Fibroblast of skin of left quadriceps (primary cell): ENCODE measurements around the gene ZDHHC8.

Experiments
- DNase-seq, 2 experiments: peaks; one replicate each; pipeline ENCODE4 v3.0.0-alpha.2; 2013; ENCODE audit warnings: low read depth in 2 of 2

ZDHHC8 gene

DNA sequence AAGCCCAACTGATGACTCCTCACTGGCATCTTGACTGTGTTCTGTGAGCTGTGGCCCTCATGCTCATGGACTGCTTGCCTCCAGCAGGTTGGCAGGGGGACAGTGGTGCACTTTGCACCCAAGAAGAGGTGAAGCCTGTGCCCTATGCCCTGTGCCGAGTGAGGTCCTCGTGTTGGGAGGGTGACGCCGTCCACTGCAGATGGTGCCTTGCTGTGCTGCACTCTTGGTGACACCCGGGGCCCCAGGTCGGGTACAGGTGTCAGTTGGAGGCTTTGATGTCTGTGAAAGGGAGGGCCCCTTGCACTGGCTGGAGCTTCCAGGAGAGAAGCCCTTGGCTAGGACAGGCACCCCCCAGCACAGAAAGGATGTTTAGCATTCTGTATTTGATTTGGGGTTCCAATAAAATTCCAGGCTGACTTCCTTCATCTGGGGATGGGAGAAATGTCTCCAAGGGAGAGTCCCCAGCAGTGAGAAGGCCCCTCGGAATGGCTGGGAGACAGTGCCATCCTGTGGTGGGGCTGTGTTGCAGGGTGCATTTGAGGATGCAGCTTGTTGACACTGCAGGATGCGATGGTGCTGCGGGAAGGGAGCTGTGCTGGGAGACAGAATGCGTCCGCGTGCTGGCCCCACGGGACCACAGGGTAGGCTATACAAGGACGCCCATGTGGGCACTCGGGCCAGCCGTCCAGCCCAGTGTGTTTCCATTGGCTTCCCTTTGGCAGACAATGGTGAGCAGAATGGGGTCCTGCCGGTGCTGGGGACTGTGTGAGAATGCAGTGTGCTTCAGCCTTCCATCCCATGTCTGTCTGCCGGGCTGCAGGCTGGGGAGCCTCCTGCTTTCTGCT is 2.5 kb upstream of the ZDHHC8 start:
- DNase-seq: no peak

DNA sequence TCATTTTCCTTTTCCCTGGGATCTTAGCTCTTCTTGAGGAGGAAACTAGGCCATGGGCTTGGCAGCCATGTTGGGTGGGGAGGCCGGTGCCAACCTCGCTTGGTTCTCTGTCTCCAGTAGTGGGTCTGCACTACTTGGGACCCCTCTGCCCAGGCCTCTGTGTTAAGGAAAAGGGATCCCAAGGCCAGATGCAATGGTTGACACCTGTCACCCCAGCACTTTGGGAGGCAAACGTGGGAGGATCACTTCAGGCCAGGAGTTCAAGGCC is 1.9 kb upstream of the ZDHHC8 start:
- DNase-seq: no peak

DNA sequence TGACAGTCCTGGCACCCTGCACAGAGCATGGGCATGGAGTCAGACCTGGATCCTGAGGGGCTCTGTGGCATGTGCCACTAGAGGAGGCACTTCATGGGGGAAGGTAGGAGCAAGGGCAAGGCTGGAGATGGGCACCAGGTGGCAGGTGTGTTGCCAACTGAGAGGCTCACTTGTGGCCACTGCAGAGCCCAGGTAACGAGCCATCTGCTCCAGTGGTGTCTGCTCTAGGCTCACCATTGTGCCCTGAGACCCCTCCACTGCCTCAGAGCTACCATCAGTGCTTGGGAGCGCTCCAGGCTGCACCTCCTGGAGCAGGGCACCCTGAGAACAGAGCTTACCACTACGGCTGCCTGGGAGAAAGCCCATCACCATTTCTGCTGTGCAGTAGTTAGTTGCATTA is 1.3 kb upstream of the ZDHHC8 start:
- DNase-seq: no peak

DNA sequence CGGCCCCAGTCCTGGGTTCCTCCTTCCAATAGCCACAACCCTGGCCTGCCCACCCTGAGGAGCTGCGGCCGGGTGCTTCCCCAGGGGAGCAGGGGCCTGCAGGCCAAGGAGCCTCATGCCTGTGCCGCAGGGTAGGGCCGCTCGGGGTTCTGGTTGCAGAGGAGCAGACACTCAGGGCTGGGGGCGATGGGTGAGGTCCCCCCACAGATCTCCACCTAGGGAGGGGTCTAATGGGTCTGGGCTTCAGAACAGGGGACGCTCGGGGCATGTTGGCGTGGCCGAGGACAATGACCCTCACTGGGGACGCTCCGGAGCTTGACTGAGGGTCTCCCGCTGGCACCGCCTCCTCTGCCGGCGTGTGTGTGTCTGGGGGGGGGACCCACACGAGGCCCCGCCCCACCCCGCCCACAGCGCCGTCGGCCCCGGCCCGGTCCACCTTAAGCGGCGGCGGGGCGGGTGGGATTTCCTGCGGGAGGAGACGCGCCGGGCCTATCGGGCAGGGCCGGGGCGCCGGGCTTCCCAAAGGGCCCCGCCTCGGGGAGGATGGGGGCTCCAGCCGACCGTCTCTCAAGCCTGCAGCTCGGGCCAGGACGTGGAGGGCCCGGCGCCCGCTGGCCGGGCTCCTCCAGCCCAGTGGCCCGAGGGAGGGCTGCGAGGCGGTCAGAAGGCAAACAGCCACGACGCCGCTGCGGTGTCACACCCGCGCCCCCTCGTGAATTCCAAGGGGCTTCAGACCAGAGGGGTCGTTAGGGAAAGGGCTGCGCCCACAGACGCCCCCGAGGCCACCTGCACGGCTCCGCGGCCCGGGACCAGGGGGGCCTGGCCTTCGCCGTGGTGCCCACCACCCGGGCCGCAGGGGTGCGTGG is 640 bp upstream of the ZDHHC8 start:
- DNase-seq: peak; percentile 40 to 42

DNA sequence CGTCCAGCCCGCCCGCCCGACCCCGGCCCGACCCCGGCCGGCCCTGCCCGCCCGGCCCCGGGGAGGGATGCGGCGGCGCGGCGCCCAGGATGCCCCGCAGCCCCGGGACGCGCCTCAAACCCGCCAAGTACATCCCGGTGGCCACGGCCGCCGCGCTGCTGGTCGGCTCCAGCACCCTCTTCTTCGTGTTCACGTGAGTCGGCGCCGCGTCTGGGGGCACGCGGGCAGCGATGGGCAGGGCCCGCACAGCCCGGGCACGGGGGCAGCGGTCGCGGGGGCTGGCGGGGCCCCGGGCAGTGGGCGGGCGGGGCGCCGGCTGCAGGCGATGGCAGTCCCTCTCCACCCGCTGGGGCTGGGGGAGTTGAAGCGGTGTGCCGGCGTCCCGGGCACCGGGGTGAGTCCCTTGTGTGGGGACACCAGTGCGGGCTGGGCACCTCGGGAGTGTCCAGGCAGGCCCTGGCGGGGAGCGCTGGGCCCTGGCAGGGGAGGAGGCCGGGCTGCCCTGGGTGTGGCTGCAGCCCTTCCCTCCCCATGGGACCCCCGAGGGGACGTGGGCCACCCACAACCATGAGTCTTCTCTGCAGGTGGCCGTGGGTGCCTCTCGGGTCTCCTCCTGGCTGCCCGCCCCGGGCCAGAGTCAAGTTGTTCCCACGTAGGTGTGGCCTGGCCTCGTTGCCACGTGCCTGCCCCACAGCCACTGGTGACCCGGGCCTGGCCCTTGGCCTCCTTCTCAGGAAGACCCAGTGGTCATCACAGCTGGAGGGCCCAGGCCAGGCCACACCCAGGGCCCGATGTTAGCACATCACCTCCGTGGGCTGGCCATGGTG is 468 bp downstream of the ZDHHC8 start:
- DNase-seq: no peak

DNA sequence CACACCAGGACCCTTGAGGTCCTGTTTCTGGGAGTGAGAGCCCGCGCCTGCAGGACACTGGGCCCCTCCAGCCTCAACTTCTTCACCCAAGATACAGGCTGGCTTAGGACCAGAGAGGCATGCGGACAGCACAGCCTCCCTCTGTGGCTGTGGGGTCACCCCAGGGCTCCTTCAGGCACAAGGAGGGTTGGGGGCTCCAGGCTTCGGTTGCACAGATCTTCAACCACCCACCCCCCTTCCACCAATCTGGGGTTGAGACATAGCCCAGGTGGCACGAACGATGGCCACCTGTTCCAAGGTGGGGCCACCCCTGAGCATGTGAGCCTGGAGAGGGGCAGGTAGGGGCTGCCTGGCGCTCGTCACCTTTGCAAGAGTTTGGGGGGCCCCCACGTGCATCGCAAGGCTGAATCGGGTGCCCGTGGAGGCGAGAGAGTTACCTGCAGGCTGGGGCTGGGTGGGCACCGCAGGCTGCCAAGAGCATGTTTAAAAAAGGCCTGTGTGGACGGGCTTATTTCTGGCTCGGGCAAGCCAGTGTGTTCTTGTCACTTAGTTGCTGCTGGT is 1.2 kb downstream of the ZDHHC8 start:
- DNase-seq: no peak

DNA sequence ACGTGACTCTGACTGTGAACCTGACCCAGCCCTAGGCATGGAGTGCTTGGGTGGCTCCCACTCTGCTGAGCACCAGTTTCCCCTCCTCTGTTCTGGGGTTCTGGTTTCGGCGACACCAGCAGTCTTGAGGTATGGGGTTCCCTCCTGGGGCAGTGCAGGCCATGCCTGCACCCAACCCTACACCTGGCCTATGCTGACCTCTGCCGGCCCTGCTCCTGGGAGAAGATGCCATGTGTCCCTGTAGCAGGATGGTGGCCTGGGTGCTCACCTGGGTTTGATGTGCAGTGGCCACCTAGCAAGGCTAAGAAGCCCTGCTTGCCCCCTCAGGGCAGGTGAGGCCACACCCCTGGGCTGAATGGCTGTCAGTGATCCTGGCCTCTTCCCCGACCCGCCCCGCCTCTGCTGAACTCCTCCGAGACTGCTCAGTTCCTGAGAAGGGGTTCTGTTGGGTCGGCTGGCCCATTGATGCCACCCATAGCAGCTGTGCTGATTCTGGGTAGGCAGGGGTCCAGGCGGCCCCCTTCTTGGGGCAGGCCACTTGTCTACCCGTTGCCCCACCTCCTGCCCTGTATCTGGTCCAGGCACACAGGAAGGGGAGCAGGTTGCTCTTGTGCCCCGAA is 2.4 kb downstream of the ZDHHC8 start:
- DNase-seq: no peak

DNA sequence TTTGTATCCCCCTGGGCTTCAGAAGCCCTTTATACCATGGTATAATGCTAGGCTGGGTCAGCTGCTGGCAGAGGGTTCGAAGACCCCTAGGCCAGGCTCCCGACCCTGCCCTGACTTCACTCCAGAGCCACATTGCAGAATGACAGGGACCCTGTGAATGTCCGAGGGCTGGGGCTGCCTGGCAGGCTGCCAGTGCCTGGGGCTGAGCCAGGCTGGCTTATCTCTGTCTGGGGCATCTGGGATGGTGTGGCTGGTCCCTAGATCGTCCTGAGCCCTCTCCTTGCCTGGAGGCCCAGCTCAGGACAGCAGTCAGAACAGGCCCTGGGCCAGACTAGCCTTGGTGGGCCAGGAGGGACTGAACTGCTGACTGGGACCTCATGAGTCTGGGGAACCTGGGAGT is 3.7 kb downstream of the ZDHHC8 start:
- no peak for DNase-seq

DNA sequence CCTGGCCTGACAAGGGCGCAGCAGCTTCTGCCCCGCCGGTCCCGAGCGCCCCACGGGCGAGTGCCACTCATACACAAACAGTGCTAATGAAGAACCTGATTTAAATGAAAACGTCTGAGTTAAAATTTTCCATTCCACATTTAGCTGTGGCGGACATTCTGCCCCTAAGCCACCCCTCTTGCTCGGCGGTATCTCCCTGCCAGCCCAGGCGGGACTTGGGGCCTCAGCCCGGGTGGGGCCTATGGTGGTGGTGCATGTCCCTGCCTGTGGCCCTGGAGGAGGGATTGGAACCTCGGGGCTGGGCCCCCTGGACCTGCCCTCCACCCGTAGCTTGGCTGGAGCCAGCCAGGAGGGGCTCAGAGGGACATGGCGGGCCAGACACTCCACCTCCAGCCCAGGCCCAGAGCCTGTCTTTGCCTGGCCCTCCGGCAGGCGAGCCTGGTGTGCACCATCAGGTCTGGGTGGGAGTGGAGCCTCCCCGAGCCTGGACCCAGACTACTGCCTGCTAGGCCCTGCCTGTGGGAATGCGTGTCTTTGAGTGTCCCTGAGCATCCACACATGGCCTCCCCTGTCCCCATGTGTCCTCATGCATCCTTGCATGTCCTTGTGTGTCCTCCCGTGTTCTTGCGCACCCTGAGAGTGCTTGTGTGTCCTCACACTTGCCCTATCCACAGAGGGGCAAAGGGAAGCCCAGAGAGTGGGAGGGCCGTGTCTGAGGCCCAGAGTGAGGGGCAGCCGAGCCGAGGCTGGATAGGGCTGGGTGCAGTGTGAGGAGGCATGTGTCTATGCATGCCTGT is 4.4 kb downstream of the ZDHHC8 start:
- DNase-seq: no peak

DNA sequence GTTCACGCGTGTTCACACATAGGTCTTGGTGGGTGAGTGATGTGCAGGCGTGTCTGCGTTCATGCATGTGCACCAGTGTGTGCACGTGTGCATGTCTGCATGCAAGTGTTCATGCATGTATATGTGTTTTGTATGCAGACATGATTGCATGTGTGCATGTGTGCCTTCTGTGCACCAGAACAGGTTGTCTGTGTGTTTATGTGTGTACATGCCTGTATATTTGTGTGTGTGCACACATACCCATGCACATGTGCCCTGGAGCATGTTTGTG is 4.9 kb downstream of the ZDHHC8 start:
- no peak for DNase-seq

DNA sequence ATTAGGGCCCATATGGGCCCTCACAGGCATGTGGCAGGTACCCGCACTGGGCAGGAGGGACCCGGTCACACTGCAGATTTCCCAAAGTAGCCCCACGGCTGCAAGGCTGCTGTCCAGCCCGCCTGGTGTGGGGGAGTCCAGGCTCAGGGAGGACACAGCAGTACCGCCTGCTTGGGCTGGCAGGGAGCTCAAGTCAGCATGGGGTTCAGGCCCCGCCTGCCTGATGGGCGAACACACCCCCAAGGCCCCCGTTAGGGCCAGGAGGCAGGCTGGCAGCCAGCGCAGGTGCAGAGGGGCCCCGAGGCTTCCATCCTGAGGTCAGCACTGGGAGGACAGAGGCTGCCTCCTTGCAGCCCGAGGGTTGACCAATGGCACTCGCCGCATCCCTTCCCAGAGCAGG is 5.5 kb downstream of the ZDHHC8 start:
- DNase-seq: no peak

DNA sequence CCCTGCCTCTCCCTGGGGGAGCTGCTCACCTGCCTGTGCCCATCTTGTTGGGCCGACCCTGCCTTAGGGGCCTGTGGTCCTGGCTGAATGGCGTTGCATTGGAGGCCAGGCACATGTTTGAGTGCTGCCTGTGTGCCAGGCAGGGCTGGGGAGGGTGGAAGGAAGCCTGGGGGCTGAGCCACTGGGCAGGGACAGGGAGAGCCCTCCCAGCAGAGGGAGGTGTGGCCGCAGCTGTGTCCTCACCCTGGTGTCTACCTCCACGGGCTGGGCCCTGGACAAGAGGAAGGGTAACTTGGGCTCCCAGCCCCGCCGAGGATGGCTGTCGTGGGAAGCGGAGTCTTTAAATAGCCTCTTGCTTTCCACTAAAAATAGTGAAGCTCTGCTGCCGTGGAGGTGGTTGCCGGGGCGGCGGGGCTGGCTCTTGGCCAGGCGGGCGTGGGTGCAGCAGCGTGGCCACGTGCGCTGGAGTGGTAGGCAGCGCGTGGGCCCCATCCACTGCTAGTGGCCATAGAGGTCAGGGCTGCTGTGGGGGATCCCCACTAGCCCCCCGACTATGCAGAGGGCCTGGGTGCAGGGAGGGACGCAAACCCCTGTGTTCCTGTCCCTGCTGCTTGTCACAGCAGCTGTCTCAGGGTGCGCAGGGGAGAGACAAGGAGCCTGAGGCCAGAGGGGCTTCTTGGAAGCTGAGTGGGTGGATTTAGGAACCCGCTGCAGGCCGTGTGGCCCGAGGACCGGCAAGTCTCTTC is 6.2 kb downstream of the ZDHHC8 start:
- DNase-seq: no peak

DNA sequence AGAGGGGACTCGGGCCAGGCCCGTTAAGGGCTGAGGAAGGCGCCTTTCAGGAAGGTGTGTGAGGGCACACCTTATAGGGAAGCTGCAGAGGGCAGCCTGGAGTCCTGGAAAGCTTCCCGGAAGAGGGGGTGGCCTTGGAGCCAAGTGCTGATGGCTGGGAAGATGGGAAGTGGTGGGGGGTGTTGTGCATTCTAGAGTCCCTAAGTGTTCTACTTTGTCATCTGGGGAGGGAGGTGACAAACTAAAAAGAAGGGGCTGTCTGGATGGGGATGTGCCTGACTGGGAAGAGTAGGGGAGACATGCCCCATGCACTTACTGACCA is 6.8 kb downstream of the ZDHHC8 start:
- DNase-seq: no peak

DNA sequence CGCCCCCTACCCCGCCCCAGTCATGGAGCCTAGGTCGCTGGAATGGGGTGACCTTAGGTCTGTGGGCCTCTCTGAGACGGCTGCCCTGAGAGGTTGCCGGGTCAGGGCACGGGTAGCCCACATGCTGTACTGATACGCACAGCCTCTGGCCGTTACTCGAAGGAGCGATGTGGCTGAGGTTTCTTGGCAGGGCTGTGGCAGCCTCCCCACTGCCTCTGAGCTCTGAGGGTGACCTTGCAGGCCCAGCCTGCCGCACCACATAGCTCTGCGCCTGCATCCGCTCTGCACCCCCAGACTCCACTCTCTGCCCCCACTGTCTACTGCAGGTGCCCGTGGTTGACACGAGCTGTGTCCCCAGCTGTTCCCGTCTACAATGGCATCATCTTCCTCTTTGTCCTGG is 7.3 kb downstream of the ZDHHC8 start:
- DNase-seq: no peak

DNA sequence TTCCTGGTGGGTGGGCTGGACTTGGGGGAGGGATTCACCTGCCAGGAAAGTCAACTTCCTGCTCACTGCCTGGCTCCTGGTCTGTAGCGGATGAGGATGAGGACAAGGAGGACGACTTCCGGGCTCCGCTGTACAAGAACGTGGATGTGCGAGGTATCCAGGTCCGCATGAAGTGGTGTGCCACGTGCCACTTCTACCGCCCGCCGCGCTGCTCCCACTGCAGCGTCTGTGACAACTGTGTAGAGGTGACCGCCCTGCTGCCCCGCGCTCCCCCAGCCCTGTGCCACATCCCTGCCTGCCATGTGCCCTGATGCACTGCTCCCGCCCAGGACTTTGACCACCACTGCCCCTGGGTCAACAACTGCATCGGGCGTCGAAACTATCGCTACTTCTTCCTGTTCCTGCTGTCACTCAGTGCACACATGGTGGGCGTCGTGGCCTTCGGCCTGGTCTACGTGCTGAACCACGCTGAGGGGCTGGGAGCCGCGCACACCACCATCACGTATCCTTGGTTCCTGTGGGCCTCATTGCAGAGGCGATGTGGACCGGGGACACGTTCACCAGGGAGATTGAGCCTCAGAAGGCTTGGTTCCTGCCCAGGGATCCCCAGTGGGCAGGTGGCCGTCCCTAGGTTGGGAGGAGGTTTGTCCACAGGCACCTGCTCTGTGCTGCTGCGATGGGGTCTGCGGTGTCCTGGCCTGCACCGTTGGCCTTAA is 7.9 kb downstream of the ZDHHC8 start:
- DNase-seq: no peak

DNA sequence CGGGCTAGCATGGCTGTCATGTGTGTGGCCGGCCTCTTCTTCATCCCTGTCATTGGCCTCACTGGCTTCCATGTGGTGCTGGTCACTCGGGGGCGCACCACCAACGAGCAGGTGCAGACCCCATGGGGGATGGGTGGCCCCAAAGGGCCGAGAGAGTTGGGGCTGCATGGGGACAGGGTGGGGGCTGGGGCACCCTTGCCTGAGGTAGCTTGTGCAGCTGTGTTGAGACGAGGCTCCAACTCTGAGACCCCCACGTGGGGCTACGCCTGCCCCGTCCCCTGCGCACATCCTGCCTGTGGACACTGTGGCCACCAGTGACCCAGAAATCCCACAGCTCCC is 8.5 kb downstream of the ZDHHC8 start:
- no peak for DNase-seq

DNA sequence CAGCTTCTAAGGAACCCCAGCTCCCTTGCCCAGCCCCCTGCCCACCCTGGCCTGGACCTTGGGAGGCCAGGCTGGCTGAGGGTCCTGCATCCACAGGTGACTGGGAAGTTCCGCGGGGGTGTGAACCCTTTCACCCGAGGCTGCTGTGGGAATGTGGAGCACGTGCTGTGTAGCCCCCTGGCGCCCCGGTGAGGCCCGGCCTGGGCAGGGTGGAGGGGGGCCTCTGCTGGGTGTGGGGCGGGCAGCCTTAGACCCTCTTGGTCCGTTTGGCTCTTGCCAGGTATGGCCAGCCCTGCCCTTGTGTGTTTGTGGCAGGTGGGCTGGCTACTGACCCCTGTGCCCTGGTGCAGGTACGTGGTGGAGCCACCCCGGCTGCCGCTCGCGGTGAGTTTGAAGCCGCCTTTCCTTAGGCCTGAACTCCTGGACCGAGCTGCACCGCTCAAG is 8.9 kb downstream of the ZDHHC8 start:
- DNase-seq: no peak

DNA sequence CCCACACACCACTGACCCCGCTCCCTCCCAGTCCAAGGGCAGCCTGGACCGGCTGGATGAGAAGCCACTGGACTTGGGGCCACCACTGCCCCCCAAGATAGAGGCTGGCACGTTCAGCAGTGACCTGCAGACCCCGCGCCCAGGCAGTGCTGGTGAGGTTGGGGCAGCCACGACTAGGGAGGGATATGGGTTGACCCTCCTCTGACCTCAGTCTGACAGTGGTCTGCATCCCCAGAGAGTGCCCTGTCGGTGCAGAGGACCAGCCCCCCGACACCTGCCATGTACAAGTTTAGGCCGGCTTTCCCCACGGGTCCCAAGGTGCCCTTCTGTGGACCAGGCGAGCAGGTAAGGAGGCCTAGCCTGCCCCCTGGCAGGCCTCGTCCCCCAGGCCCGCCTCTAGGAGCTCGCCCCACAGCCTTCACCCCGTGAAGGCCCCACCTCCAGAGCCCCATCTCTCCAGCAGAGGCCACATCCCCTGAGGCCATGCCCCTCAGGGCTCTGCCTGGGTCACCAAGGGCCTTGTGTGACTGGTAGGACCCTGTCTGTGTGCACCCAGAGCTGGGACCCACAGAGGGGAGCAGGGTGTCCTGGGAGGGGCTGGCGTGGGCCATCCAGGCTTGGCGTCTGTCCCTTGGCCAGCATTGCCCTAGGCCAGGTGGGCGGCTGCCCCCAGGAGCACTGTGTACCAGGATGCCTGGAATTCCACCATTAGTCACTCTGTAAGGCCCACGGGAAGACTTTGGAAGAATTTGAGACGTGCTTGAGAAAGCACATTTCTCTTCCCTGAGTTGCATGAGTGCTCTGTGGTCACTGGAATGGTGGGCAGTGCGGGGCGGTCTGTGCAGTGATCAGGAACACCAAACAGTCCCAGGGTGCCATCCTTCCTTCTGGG is 9.8 kb downstream of the ZDHHC8 start:
- DNase-seq: peak; percentile 21 to 22
